Stimulated activated CD4-positive, alpha-beta T cell treated with anti-CD3 and anti-CD28 coated beads, Interleukin-4, amount 100 ng/mL, for 24 hours (primary cell): ENCODE data around the gene ABR.
"Not testable (repeated sequence)": the region's sequence is repeated elsewhere in the genome, so short reads cannot be mapped to it uniquely, and the experiment has no call there.

Experiments used
- DNase-seq: peaks from one replicate; pipeline ENCODE4 v3.0.0-alpha.2; 2020

ABR gene

GRCh38 chr17:1145311-1145986 is 34.3 kb downstream of the ABR start:
- DNase-seq, result no peak

GRCh38 chr17:1144162-1144561 is 35.6 kb downstream of the ABR start:
- DNase-seq, result no peak

- DNase-seq, result no peak
Observed at GRCh38 chr17:1143573-1143972, 36.2 kb downstream of the ABR start.

GRCh38 chr17:1142561-1142971 is 37.2 kb downstream of the ABR start:
- no peak for DNase-seq

- no peak for DNase-seq
Observed at GRCh38 chr17:1137465-1137894, 42.3 kb downstream of the ABR start.

- no peak for DNase-seq
Observed at GRCh38 chr17:1136748-1137147, 43.0 kb downstream of the ABR start.

GRCh38 chr17:1134634-1135324 is 45.0 kb downstream of the ABR start:
- DNase-seq, result no peak

- DNase-seq, result no peak
Observed at GRCh38 chr17:1130191-1130590, 49.6 kb downstream of the ABR start.

- not testable (repeated sequence) for DNase-seq
Observed at GRCh38 chr17:1128463-1128862, 51.3 kb downstream of the ABR start.

GRCh38 chr17:1126801-1127550 is 52.8 kb downstream of the ABR start:
- no peak for DNase-seq

GRCh38 chr17:1126250-1126797 is 53.5 kb downstream of the ABR start:
- DNase-seq, result no peak

GRCh38 chr17:1125788-1126145 is 54.0 kb downstream of the ABR start:
- DNase-seq, result no peak

- DNase-seq, result no peak
Observed at GRCh38 chr17:1124896-1125787, 54.6 kb downstream of the ABR start.

- no peak for DNase-seq
Observed at GRCh38 chr17:1123921-1124715, 55.7 kb downstream of the ABR start.

GRCh38 chr17:1123393-1123831 is 56.4 kb downstream of the ABR start:
- DNase-seq, result no peak

GRCh38 chr17:1122533-1123392 is 57.0 kb downstream of the ABR start:
- peak; percentile 86 for DNase-seq

- DNase-seq, result not testable (repeated sequence)
Observed at GRCh38 chr17:1121442-1121817, 58.4 kb downstream of the ABR start.

GRCh38 chr17:1120596-1121441 is 59.0 kb downstream of the ABR start:
- DNase-seq, result no peak

GRCh38 chr17:1119924-1120323 is 59.9 kb downstream of the ABR start:
- no peak for DNase-seq

- DNase-seq, result no peak
Observed at GRCh38 chr17:1116602-1117001, 63.2 kb downstream of the ABR start.
